ENCODE data around the gene TRMT10A. TPM values are rescaled to one million over a fixed set of nuclear protein-coding genes. Genes with fewer than 3 reads are reported as not detected.

TRMT10A gene
- total RNA-seq, 2 donors from 2014 or later, result 7.2 to 8.0 TPM

DNA sequence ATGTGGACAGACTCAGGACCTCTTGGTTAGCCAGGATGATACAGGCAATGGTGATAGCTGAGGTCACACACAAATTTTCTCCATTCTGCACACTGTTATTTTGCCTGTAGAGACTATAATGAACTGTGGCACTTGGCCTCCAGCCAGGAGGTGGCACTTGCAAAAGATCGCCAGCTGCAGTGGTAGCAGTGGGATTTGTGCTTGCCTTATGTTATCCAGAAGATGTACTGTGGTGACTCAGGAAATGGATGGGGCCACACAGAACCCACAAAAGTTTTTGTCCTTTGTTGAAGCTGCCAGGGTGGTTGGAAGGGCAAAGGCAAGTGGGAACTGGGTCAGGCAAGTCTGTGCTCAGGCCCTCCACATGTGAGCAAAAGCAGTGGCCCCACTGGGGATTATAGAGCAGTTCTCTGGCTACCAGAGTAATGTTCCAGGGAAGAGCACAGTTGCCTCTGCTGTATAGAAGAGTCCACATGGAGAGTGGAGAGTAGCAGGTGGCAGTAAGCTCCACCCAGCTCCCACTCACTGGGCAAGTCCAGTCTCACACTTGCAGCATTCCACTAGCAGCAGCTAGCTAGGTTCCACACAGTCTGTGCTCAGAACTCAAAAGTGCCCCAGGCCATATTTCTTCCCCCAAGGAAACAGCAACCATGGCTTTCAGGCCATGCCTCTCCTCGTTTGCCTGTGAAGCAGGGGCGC is 58.9 kb downstream of the TRMT10A start:
- Histone ChIP-seq H3K36me3 (no peaks in the 10 kb centered on the region), H3K27ac (no peak overlapping the region), H3K4me3 (no peak overlapping the region), H3K27me3 (replicated peaks; ENCODE audit: insufficient read depth) (no peaks in the 10 kb centered on the region), H3K4me1 (replicated peaks) (no peaks in the 10 kb centered on the region), H3K9me3 (no peaks in the 10 kb centered on the region)
- TF ChIP-seq, protein P1, sequence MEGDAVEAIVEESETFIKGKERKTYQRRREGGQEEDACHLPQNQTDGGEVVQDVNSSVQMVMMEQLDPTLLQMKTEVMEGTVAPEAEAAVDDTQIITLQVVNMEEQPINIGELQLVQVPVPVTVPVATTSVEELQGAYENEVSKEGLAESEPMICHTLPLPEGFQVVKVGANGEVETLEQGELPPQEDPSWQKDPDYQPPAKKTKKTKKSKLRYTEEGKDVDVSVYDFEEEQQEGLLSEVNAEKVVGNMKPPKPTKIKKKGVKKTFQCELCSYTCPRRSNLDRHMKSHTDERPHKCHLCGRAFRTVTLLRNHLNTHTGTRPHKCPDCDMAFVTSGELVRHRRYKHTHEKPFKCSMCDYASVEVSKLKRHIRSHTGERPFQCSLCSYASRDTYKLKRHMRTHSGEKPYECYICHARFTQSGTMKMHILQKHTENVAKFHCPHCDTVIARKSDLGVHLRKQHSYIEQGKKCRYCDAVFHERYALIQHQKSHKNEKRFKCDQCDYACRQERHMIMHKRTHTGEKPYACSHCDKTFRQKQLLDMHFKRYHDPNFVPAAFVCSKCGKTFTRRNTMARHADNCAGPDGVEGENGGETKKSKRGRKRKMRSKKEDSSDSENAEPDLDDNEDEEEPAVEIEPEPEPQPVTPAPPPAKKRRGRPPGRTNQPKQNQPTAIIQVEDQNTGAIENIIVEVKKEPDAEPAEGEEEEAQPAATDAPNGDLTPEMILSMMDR (IDR thresholded peaks at IDR 0.05), result no peak
- no peak for TF ChIP-seq POLR2A (IDR thresholded peaks at IDR 0.05)
- no peak for TF ChIP-seq POLR2AphosphoS5 (IDR thresholded peaks at IDR 0.05)
- no peak for DNase-seq (ENCODE audit: low spot score)
- intact Hi-C loops (cut with DNase I), result no loop called here
- WGBS, result 58% methylated on average over 3 of the region's 3 CpGs

Other genes with a start within 250 kb of the TRMT10A start
- 10 to 100 TPM; 12.8 to 17.3 TPM for gene ADH1B, start 242.6 kb downstream of the TRMT10A start, total RNA-seq
- 10 to 100 TPM in 1 of 2 donors, 1 to 10 TPM in 1; 1.7 to 14.5 TPM for gene ADH1C, start 211.3 kb downstream of the TRMT10A start, total RNA-seq
- under 1 TPM in 1 of 2 donors, not detected in 1; 0.64 TPM for gene ADH7, start 128.7 kb downstream of the TRMT10A start, total RNA-seq
- gene C4orf17, start 53.0 kb downstream of the TRMT10A start, total RNA-seq, result 1 to 10 TPM in 1 of 2 donors, not detected in 1; 2.0 TPM
- gene MTTP, start 10.8 kb upstream of the TRMT10A start, total RNA-seq, result 1 to 10 TPM in 1 of 2 donors, not detected in 1; 1.5 TPM
- gene C4orf54, start 93.8 kb upstream of the TRMT10A start, total RNA-seq, result under 1 TPM; 0.32 to 0.62 TPM

All from prostate gland (tissue), 2 donors.